Testis (tissue), 3 donors: Measurements from ENCODE around the gene ITPRIP. TPM values are rescaled to one million over a fixed set of nuclear protein-coding genes. Genes with fewer than 3 reads are reported as not detected.

Source experiments
- DNase-seq: peaks from one replicate; pipeline ENCODE4 v3.0.0-alpha.2; 2019
- H3K27ac ChIP-seq, 2 donors: fragments of 200-600 bp; sonication (generic); one replicate each; pipeline ENCODE4 v1.5.1; 2019
- H3K27me3 ChIP-seq: fragments of 200-600 bp; sonication (generic); one replicate; pipeline ENCODE4 v1.5.1; 2019
- H3K36me3 ChIP-seq: fragments of 200-600 bp; sonication (generic); one replicate; pipeline ENCODE4 v1.5.1; 2017; ENCODE audit warnings: low read depth; ENCODE audit errors: missing control alignments
- H3K4me1 ChIP-seq: fragments of 200-600 bp; sonication (generic); one replicate; pipeline ENCODE4 v1.5.1; 2019
- H3K4me3 ChIP-seq, 2 donors: fragments of 200-600 bp; sonication (generic); one replicate each; pipeline ENCODE4 v1.5.1; 2017 to 2019
- H3K9me3 ChIP-seq: fragments of 200-600 bp; sonication (generic); one replicate; pipeline ENCODE4 v1.5.1; 2017
- CTCF ChIP-seq, 3 experiments: fragments of 450-650 bp in 2 of 3; fragments of 200-600 bp in 1 of 3; sonication (generic) in 1 of 3; IDR thresholded peaks; one replicate each; pipeline ENCODE4 v1.5.1; 2016 to 2019; ENCODE audit warnings: antibody characterized with exemption in 3 of 3, mild to moderate bottlenecking in 2 of 3, moderate library complexity in 1 of 3
- POLR2A ChIP-seq: fragments of 450-650 bp; IDR thresholded peaks from one replicate; pipeline ENCODE4 v1.6.1; 2017; ENCODE audit warnings: antibody characterized with exemption, mild to moderate bottlenecking, moderate library complexity
- WGBS, 2 donors: methylation state at CpG; one replicate each; pipeline ENCODE4 v1.1.5; 2018; 5-methylcytosine and 5-hydroxymethylcytosine counted together
- intact Hi-C: fragments of 100-400 bp; cut with DNase I; formaldehyde crosslinking; loops from one replicate; pipeline ENCODE4 v1.15.1; 2023; ENCODE audit warnings: low total_unique reads
- polyA plus RNA-seq: library from polyadenylated mRNA; stranded (reverse); fragments of 350-450 nt; fragmentation: Illumina TruSeq; extraction: RNeasy Lipid Tissue Mini Kit (QIAGEN cat#74804); gene quantifications from one replicate; pipeline ENCODE4 v1.2.3, GENCODE V29; 2014; ENCODE audit warnings: low read depth, low replicate concordance; ENCODE audit not compliant: insufficient read depth
- total RNA-seq, 2 donors: library from RNA; depleted of rRNA; stranded (reverse); fragments of >200 nt; gene quantifications; one replicate each; pipeline ENCODE4 v1.2.3, GENCODE V29; 2016

The ITPRIP gene
- total and polyA plus RNA-seq, 3 donors from 2014 or later: 21.5 to 29.5 (median 21.6) TPM

- peak; percentile 84 for DNase-seq
- Histone ChIP-seq H3K36me3 (no peaks in the 10 kb centered on the region), H3K4me1 (peaks cover 81% of the 10 kb centered on the region), H3K9me3 (no peaks in the 10 kb centered on the region), H3K4me3 (no peak overlapping the region), H3K27me3 (no peaks in the 10 kb centered on the region), H3K27ac (peak overlapping the region; percentile 69 to 88)
- TF ChIP-seq CTCF (IDR thresholded peaks at IDR 0.05) (no peak), POLR2A (no peak)
- WGBS, 2 donors: 24 to 35% methylated on average over 8 of the region's 8 CpGs
- intact Hi-C loops: no loop called here
Measured at GRCh38 chr10:104330168-104331110, 7.8 kb downstream of the ITPRIP start.

- intact Hi-C loops: no loop called here
- Histone ChIP-seq H3K4me3 (no peak overlapping the region), H3K9me3 (no peaks in the 10 kb centered on the region), H3K4me1 (peaks cover 85% of the 10 kb centered on the region), H3K27ac (peak overlapping the region; percentile 69 to 88), H3K36me3 (no peaks in the 10 kb centered on the region), H3K27me3 (no peaks in the 10 kb centered on the region)
- TF ChIP-seq CTCF (IDR thresholded peaks at IDR 0.05) (no peak), POLR2A (no peak)
- DNase-seq: no peak
- WGBS, 2 donors: 57 to 68% methylated on average over 3 of the region's 3 CpGs
Measured at GRCh38 chr10:104329735-104330134, 8.5 kb downstream of the ITPRIP start.

- intact Hi-C loops: no loop called here
- peak overlapping the region; percentile 69 to 88 for H3K27ac ChIP-seq
- DNase-seq: peak; percentile 74
- H3K4me1 ChIP-seq: peaks cover 85% of the 10 kb centered on the region
- no peaks in the 10 kb centered on the region for H3K36me3 ChIP-seq
- 34 to 39% methylated on average over 13 to 15 of the region's 15 CpGs for WGBS, 2 donors
- TF ChIP-seq POLR2A (no peak), CTCF (IDR thresholded peaks at IDR 0.05) (no peak)
- H3K27me3 ChIP-seq: no peaks in the 10 kb centered on the region
- H3K4me3 ChIP-seq: no peak overlapping the region
- no peaks in the 10 kb centered on the region for H3K9me3 ChIP-seq
Measured at GRCh38 chr10:104328896-104329710, 9.2 kb downstream of the ITPRIP start.

- 17 to 22% methylated on average over 3 of the region's 3 CpGs for WGBS, 2 donors
- no peak for DNase-seq
- no peaks in the 10 kb centered on the region for H3K9me3 ChIP-seq
- H3K4me1 ChIP-seq: peaks cover 84% of the 10 kb centered on the region
- H3K4me3 ChIP-seq: no peak overlapping the region
- H3K27me3 ChIP-seq: no peaks in the 10 kb centered on the region
- H3K36me3 ChIP-seq: no peaks in the 10 kb centered on the region
- TF ChIP-seq CTCF (IDR thresholded peaks at IDR 0.05) (no peak), POLR2A (no peak)
- intact Hi-C loops: no loop called here
- H3K27ac ChIP-seq: peak overlapping the region; percentile 69 to 88
Measured at GRCh38 chr10:104328646-104328895, 9.7 kb downstream of the ITPRIP start.
